ENCODE results near the gene PALM3.

Gene PALM3

GRCh38 chr19:14005349-14006084 lies 56.4 kb downstream of the PALM3 start:
- peak; percentile 88 for DNase-seq (ENCODE audit: extremely low spot score)
- POLR2A ChIA-PET: interaction anchor here (0.8 to 2.5 kb wide), 10 partner anchors 10 to 143 kb away, joined by 3 to 16 read pairs (median 3); partner anchors contain the start of gene DCAF15
- CTCF ChIA-PET: interaction anchor here (0.6 kb wide), 1 partner anchor 52 kb away, joined by 3 read pairs; no protein-coding TSS in a partner anchor

GRCh38 chr19:14004619-14005348 lies 57.1 kb downstream of the PALM3 start:
- DNase-seq (ENCODE audit: extremely low spot score): no peak

More at GRCh38 chr19:14005349-14006084, 56.4 kb downstream of the PALM3 start:
- TF ChIP-seq ARNT (IDR thresholded peaks at IDR 0.05) (no peak), BHLHE40 (IDR thresholded peaks at IDR 0.05; ENCODE audit: borderline replicate concordance) (no peak), FOXA1 (IDR thresholded peaks at IDR 0.05) (no peak), L3MBTL2 (conservative IDR thresholded peaks at IDR 0.05) (no peak), NFRKB (IDR thresholded peaks at IDR 0.05) (no peak), PKNOX1 (IDR thresholded peaks at IDR 0.05) (peak; percentile 54; the same call in 1 of the 2 replicates), HDGF (IDR thresholded peaks at IDR 0.05; ENCODE audit: borderline replicate concordance) (no peak), LEF1 (IDR thresholded peaks at IDR 0.05; ENCODE audit: borderline replicate concordance) (no peak), ELF4 (IDR thresholded peaks at IDR 0.05) (no peak), FOXM1 (IDR thresholded peaks at IDR 0.05; ENCODE audit: borderline replicate concordance) (peak; percentile 4; the same call in 1 of the 2 replicates), ZNF384 (IDR thresholded peaks at IDR 0.05) (no peak), SP1 (IDR thresholded peaks at IDR 0.05) (no peak), TARDBP (IDR thresholded peaks at IDR 0.05) (no peak), CTBP1 (IDR thresholded peaks at IDR 0.05; ENCODE audit: borderline replicate concordance) (no peak), FOXK2 (IDR thresholded peaks at IDR 0.05) (no peak), SUZ12 (IDR thresholded peaks at IDR 0.05) (no peak)

More at GRCh38 chr19:14004619-14005348, 57.1 kb downstream of the PALM3 start:
- ChIA-PET POLR2A (interaction anchor here (1.1 to 1.4 kb wide), 3 partner anchors 23 to 142 kb away, joined by 3 read pairs; no protein-coding TSS in a partner anchor), CTCF (interaction anchor here (0.6 kb wide), 1 partner anchor 53 kb away, joined by 3 read pairs; no protein-coding TSS in a partner anchor)
- no peak for TF ChIP-seq FOXM1 (IDR thresholded peaks at IDR 0.05; ENCODE audit: borderline replicate concordance)
- no peak for TF ChIP-seq CTBP1 (IDR thresholded peaks at IDR 0.05; ENCODE audit: borderline replicate concordance)
- TF ChIP-seq ZNF384 (IDR thresholded peaks at IDR 0.05): no peak
- TF ChIP-seq SP1 (IDR thresholded peaks at IDR 0.05): no peak
- no peak for TF ChIP-seq TARDBP (IDR thresholded peaks at IDR 0.05)
- no peak for TF ChIP-seq SUZ12 (IDR thresholded peaks at IDR 0.05)
- TF ChIP-seq ELF4 (IDR thresholded peaks at IDR 0.05): no peak
- TF ChIP-seq NFRKB (IDR thresholded peaks at IDR 0.05): no peak
- no peak for TF ChIP-seq HDGF (IDR thresholded peaks at IDR 0.05; ENCODE audit: borderline replicate concordance)
- no peak for TF ChIP-seq PKNOX1 (IDR thresholded peaks at IDR 0.05)
- no peak for TF ChIP-seq L3MBTL2 (conservative IDR thresholded peaks at IDR 0.05)
- TF ChIP-seq FOXK2 (IDR thresholded peaks at IDR 0.05): no peak
- TF ChIP-seq BHLHE40 (IDR thresholded peaks at IDR 0.05; ENCODE audit: borderline replicate concordance): no peak
